Fibroblast of skin of back (primary cell): Measurements from ENCODE around the gene BHLHE23. TPM values are rescaled to one million over a fixed set of nuclear protein-coding genes. Genes with fewer than 3 reads are reported as not detected.

ENCODE experiments used
- DNase-seq: peaks from one replicate; pipeline ENCODE4 v3.0.0-alpha.2; 2013
- polyA plus RNA-seq, 2 experiments: library from polyadenylated mRNA; unstranded; fragments of 120-200 nt; gene quantifications; one replicate each; pipeline ENCODE4 v1.2.1, GENCODE V29; 2013; ENCODE audit not compliant: insufficient read length in 2 of 2

BHLHE23 gene
- polyA plus RNA-seq (2013, experiment 1 of 2; ENCODE audit: insufficient read length), result not detected
- polyA plus RNA-seq (2013, experiment 2 of 2; ENCODE audit: insufficient read length), result not detected

DNA sequence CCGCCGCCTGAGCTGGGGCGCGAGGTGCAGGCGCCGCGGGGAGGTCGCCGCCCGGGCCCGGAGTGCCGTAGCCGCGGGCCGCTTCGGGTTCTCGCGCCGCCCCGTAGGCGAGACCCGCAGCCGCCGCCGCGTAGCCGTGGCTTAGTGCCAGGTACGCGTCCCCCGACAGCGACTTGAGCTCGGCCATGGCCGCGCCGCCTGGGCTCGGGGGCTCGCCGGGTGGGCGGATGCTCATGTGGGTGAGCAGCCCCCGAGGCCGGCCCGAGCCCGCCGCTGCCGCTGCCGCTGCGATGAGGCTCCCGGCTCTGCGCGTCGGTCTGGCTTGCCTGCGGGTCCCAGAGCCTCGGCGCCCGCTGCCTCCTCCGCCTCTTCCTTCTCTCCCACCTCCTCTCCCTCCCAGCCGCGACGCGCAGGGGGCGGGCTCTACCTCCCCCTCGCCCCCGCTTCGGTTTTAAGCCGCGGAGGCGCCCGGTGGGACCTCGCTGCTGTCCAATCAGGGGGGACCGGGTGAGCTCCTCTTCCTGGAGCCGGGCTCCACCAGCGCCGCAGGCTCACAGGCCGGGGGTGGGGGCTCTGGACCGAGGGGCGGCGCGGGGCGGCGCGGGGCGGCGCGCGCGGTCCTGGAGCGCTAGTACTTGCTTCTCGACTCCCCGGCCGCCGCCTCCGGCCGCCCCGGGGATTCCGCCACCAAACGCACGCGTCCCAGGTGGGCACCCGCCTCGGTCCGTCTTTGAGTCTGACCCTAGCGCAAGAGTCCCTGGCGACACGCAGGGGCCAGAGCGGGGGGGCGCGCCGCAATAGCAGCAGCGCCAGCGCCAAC lies at the start of gene BHLHE23:
BHLHE23 (minus strand) TSS at position 425 of the 820 bp plus-strand sequence; CDS start at position 235, 190 bp downstream.
- DNase-seq, result no peak

DNA sequence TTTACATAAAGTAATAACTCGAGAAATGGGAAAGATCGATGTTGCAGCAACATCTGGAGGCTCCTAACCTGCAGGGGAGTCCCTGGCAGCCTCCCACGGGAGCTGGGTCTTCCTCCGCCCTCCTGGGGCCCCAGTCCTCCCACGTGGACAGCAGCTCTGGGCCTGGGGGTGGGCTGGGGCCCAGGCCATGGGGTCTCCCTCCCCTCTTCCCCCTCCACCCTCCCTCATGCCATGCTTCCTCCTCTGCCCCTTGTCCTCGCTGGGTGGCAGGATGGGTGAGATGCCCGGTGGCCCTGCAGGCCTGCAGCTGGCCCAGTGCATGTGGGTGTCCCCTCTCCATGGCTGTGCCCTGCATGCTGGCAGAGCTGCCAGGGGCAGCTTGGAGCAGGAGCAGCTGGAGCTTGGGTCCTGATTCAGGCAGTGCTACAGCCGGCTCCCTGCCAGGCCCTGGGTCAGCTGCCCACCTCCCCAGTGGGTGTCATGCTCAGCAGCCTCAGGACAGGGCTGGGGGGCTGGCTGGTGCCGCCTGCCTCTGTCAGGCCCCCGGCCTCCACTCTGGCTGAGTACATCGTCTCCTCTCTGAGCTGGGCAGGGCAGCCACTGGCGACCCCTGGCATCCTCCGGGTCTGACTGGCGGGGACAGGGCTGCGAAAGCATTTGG lies 48.9 kb upstream of the BHLHE23 start:
- DNase-seq, result no peak

DNA sequence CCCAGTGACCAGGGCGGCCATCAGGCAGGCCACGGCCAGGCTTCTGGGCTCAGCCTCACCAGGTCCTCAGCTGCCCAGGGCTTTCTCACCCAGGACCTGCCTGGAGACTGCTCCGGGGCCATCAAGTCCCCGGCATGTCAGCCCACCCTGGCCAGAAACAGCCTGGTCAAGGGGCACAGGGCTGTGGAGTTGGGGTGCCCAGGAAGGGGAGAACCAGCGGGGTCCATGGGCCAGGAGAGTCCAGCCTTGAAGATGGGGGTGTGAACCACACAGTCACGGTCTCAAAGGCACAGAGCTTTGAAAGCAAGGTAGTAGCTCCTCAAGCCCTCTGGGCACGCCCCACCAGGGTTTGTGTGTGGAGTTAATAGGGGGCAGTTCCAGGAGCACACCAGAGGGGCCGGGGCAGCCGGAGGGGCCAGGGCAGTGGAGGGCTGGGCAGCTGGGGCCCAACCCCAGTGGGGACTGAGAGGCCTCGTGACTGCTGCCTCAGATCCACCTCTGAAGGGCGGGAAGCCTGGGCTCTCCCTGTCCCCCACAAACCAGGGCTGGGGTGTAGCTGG lies 48.0 kb upstream of the BHLHE23 start:
- no peak for DNase-seq

DNA sequence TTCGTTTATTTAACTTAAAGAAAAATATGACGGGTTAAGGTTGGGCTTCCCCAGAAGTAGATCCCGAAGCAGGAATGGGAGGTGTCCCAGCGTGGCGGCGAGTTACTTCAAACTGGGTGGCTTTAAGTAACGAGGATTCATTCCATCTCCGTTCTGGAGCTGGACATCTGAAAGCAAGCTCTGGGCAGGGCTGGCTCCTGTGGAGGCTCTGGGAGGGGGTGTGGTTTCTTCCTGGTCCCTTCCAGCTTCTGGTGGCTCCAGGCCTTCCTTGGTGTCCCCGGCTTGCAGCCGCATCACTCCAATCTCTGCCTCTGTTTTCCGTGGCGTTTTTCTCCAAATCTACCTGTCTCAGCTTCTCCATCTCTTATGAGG lies 47.3 kb upstream of the BHLHE23 start:
- DNase-seq, result no peak

DNA sequence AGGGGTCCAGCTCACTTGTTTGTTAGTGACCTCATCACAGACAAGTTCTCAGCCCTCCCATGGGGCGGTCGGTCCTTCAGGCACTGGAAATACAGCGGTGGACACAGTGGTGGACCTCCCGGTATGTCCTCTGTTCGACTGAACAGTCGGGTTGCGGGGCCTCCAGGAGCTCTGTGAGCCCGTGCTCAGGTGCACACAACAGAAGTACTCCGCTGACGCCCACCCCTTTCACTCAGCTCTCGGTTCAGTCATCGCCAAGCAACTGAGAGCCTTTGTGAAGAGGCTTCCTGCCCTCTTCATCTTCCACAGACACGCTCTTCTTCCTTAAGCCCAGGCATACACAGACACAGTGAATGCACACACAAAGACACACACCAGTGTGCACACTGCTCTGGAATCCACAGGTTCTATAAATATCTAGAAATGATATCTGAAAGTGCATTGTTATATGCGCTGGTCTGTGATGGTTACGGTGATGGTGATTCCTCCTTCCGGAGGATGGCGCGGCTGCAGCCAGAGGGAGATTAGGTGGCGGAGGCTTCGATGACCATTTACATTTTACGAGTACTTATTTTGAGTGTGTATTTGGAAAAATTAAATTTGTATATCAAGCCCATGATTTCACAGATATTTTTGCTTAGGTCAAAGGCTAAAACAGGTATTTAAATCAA lies 46.8 kb upstream of the BHLHE23 start:
- no peak for DNase-seq

DNA sequence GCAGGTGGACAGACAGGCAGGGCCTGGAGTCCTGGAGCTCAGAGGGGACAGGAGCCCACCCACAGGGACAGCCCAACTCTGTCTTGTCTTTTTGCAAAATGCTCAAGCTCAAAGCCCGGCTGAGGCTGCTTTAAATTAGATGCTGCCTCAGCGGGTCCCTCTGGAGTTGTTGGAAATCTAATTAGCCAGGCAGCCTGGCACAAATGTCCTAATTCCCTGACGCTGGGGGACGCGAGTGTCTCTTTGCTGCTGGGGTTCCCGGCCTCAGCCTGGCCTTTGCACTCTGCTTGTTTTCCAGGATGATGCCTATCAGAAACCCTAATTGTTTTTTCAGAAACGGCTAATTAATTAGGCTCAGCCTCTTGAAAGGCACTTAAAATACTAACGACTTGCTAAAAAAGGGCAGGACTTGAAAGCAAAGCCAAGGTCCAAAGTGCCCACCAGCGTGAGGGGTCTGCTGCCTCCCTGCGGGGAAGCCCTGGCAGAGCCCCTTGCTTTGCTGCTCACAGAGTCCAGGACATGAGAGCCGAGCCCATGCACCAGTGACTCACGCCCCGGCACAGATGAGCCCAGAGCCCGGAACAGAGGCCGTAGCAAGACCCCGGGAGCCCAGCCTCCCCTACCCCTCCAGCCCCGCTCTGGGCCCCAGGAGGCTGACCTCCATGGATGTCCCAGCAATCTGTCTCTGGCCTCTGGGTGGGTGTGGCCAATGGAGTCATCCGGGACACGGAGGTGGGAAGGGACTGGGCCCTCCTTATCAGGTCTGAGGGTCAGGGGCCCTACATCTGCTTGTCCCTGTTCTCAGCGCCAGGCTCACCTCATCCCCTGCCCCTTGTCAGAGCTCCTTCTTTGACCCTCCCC lies 46.0 kb upstream of the BHLHE23 start:
- no peak for DNase-seq

DNA sequence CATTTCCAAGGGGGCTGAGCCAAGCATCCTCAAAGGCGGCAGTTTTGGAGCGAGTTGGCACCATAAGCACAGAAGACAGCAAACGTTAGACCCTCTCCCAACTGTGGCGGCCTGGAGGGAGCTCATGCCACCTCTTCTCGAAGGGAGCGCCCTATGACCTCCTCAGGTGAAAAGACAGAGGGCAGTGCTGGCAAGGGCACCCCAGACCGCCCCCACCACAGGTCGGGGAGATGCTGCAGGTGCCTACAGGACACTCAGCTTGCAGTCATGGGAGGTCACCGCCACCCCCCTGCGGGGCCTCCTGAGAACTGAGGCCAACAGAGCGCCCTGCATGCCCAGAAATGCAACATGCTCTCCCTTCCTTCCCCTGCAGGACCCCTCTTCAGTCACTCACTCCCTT lies 45.1 kb upstream of the BHLHE23 start:
- no peak for DNase-seq

DNA sequence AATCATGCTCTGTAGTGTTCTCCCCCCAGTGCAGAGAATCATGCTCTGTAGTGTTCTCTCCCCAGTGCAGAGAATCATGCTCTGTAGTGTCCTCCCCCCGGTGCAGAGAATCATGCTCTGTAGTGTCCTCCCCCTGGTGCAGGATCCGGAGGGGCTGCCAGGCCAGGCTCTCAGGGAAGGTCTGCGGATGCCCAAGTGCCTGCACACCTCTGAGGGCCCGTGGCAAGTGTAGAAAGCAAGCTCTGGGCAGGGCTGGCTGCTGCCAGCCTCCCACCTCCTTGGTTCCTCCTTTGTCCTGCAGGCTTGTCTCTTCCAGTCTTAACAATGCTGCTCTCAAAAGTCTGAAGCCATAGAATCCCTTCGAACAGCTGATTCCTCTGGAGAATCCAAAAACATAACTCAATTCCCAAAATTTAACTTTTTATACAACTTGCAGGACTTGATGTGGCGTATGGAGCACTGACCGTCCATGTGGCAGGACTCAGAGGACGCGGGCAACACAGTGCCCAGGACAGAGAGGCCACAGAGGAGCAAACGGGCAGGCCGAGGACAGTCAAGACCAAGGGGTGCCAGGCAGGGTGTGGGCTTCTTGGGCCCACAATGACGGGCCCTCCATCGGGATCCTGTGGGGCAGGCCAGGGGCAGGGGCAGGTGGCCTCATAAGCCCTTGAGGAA lies 44.6 kb upstream of the BHLHE23 start:
- DNase-seq, result no peak

DNA sequence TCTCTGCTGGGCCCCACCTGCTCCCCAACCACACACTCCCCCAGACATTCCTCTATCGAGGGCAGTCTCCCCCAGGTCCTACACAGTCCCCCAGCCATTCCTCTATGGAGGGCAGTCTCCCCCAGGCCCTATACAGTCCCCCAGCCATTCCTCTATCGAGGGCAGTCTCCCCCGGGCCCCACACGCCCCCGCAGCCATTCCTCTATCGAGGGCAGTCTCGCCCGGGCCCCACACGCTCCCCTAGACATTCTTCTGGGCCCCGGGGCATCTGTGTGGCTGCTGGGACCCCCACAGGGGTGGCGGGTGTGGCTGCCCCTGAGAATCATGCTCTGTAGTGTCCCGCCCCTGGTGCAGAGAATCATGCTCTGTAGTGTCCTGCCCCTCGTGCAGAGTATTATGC lies 43.6 kb upstream of the BHLHE23 start:
- no peak for DNase-seq

DNA sequence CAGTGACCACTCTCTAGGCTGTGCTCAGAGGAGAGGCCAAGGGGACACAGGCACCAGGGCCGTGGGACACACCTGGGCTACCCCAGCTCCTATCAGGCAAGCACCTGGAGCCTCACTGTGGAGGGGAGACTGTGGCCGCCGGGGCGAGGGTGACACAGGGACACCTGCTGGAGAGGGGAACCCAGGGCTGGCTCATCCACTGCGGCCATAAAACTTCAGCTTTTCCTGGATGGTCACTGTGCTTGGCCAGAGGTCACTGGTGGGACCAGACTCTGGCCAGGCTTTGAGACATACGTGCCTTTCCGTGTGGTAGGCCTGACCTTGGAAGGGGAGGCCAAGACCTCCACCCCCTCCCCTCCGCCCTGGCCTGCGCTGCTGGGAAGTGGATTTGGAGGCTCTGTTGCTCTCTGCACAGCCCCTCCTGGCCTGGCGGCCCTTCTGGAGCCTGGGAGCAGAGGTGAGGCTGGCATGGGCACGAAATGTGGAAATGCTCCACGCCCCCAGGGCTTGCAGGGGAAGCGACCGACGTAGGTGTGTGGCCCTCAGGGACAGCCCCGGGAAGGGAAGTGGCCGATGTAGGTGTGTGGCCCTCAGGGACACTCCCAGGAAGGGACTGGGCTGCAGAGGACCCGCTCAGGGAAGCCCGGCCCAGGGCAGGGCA lies 42.9 kb upstream of the BHLHE23 start:
- DNase-seq, result no peak

DNA sequence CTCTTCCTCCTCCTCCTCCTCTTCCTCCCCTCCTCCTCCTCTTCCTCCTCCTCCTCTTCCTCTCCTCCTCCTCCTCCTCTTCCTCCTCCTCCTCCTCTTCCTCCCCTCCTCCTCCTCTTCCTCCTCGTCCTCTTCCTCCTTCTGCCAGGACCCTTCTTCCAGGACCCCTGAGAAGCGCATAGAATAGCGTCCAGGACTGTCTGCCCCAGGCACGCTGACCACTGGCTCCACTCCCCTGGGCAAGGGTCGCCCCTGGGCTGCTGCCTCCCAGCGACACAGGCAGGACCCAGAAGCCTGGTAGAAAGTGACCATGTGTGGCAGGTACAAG lies 42.4 kb upstream of the BHLHE23 start:
- no peak for DNase-seq

DNA sequence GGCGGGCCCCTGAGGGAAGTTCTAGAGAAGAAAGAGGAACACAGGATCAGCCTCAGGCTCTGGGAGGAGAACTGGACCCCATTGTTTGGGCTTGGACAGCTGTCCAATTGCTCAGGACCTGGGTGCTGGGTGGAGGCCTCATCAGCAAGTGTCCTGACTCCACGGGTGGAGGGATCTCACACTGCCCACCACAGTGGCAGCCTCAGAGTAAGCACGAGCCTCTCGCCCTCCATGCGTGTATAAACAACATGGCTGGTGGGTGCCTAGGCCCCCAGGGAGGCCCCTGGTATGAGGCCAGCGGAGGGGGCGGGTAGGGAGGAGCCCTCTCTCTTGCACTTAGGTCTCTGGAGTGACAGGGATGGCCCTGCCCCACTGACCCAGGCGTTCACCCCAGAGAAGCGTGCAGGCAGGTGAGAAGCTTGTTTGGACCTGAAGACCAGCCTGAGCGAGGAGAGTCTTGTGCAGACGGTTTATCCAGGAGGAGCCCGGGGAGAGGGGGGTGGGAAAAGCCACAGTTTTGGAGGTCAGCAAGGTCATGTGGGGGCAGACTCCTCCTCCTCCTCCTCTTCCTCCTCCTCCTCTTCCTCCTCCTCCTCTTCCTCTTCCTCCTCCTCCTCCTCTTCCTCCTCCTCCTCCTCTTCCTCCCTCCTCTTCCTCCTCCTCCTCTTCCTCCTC lies 41.9 kb upstream of the BHLHE23 start:
- DNase-seq, result no peak

DNA sequence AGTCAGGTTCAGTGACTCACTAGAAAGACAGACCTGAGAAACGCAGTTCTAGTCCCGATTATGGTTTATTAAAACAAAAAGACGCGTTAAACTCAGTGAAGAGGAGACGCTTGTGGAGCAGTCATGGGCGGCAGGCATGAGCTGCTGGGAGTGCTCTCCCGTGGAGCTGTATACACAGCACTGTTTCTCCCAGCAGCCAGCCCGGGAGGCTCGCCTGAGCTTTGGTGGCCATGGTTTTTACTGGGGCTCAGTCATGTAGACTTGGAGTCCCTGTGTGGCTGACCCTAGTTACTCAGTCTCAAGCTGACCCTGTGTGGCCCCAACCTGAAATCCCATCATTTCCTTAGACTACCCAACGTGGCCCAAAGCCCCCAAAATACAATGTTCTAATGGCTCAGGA lies 41.2 kb upstream of the BHLHE23 start:
- no peak for DNase-seq

DNA sequence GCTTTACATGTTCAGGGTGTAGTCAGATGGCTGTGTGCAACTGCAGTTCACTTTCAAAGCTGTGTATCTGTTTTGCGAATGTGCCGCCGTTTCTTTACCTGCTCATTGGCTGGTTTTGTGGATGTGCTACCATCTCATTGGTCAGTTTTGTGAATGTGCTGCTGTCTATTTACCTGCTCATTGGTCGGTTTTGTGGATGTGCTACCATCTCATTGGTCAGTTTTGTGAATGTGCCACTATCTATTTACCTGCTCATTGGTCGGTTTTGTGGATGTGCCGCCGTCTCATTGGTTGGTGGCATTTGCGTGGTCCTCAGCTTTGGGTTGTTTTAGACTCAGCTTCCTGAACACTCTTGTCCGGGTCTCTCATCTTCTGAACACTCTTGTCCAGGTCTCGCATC lies 40.5 kb upstream of the BHLHE23 start:
- DNase-seq, result no peak

DNA sequence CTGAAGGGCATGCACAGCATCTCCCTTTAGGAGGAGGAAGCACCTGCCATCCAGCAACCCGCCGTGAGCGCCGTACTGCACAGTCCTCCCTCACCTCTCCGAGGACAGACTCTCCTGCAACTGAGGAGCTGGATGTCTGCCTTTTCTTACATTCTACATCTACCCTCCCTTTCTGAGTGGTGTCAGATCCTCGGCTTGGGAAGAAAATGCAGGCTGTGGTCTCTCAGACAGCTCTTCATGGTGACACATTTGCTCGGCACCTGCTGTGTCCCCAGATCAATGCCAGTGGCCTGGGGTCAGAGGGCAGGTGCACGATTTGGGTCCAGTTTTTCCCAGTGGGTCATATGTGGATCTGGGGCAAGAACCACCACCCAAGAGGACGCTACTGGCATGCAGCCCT lies 40.1 kb upstream of the BHLHE23 start:
- DNase-seq, result no peak

DNA sequence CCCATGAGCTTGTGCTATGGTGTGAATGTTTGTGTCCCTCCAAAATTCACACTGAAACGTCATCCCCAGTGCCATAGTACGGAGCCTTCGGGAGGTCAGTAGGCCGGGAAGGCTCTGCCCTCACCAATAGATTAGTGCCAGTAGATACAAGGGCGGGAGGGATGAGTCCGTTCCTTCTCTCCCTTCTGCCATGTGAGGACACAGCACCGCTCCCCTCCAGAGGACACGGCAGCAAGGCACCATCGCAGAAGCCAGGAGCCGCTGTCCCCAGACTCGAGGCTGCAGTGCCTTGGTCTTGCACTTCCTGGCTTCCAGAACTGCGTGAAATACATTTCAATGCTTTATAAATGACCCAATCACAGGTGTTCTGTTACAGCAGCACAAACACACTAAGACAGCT lies 39.2 kb upstream of the BHLHE23 start:
- no peak for DNase-seq

DNA sequence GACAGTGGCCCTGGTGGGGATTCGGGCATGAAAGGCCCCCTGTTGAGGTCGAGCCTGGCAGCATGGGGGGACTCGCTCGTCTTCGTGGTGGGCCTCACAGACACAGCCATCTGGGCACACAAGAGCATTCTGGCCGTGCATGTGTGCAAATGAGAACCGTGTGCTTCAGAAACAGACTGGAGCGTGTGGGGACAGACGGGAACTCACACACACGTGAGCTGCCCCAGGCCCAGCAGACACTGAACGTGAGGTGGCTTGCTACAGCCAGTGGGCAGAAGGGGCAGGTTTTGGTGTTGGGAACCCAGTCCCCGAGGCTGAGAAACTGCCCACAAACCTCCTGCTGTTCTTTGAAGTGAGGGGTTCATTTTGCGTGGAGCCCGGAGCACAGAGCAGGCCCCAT lies 38.6 kb upstream of the BHLHE23 start:
- DNase-seq, result no peak

DNA sequence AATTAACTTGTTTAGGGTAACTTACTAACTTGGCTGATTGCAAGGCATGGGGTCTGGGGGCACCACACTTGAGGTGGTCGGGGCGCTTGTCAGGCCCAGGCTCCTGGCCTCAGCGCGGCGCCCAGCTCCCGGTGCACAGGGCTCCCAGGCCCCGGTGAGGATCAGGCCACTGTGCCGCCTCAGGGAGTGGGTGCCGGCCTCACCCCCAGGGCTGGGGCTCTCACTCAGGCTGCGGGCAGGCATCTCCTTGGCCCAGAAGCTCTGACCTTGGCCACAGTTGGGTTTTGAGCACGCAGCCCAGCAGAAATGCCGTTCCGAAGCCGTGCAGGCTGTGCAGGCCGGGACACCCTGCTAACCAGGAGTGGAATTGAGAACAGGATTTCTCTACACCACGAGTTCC lies 37.8 kb upstream of the BHLHE23 start:
- DNase-seq, result no peak

DNA sequence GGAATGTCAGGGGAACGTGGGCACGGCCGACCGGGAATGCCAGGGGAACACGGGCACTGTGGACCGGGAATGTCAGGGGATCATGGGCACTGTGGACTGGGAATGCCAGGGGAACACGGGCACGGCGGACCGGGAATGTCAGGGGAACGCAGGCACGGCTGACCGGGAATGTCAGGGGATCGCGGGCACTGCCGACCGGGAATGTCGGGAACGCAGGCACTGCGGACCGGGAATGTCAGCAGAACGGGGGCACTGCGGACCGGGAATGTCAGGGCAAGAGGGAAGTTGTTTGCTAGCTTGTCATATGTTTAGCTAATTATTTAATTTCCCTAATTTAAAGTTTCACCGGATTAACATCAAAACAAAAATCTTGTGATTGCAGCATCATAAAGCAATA lies 37.4 kb upstream of the BHLHE23 start:
- no peak for DNase-seq

DNA sequence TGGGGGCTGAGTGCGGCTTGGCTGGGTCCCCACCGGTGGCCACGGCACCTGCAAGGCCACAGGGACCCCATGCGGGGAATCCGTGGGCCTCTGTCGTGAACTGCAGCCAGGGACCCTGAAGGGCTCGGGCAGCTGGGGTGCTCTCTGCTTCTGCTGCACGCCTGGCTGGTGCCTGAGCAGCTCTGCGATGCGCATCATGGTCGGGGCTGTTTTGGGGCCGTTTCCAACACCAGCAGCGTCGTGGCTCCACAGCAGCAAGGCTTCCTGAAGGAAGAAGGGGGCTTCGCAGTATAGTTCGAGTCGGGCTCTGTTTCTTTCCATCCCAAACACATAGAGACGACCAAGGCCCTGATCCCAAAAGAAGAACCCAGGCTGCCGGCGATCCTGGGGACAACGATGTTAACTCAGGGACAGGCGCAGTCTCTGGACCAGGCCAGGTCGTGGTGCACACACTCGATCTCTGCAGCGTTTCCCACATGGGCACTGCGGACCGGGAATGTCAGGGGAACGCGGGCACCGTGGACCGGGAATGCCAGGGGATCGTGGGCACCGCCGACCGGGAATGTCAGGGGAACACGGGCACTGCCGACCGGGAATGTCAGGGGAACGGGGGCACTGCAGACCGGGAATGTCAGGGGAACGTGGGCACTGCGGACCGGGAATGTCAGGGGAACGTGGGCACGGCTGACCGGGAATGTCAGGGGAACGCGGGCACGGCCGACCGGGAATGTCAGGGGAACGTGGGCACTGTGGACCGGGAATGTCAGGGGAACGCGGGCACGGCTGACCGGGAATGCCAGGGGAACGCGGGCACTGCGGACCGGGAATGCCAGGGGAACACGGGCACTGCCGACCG lies 36.8 kb upstream of the BHLHE23 start:
- no peak for DNase-seq
